ENCODE measurements around the gene CXCR1.
A peak's percentile ranks its signal among the peaks of the same experiment; 100 is the strongest.
"Not testable (repeated sequence)": the region's sequence is repeated elsewhere in the genome, so short reads cannot be mapped to it uniquely, and the experiment has no call there.

Gene CXCR1

GRCh38 chr2:218166791-218167190 is at the start of gene CXCR1:
Gene CXCR1 (minus strand): TSS chr2:218166962. CDS start chr2:218165211, 1,751 bp downstream.
- DNase-seq = no peak

- DNase-seq = no peak
Measured at GRCh38 chr2:218216336-218216673, 49.5 kb upstream of the CXCR1 start.

DNA sequence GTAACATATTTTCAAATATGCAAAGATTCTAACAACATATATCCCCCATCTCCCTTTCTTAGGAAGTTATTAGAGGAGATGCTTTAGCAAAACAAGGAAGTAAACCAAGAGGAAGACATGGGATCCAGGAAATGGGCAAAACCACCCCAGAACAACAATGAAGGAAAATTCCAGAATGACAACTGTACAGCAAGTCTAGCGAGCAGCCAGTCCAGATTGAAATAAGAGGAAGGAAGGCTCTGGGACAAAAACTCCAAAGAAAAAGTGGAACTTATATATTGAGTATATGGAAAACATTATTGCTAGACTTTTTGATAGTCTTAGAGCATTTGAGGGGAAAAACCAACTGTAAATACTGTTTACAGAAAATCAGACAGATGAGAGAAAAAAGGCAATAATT is 47.4 kb upstream of the CXCR1 start:
- no peak for DNase-seq

- no peak for DNase-seq
Measured at GRCh38 chr2:218209078-218209477, 42.3 kb upstream of the CXCR1 start.

DNA sequence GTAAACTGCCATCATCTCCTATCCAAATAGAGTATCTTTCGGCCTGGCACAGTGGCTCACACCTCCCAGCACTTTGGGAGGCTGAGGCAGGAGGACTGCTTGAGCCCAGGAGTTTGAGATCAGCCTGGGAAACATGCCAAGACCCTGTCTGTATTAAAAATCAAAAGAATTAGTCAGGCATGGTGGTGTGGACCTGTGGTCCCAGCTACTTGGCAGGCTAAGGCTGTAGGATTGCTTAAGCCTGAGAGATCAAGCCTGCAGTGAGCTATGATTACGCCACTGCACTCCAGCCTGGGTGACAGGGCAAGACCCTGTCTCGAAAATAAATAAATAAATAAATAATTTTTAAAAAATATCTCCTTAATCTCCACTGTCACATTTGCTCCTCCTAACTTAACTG is 35.5 kb upstream of the CXCR1 start:
- DNase-seq = no peak

- DNase-seq = no peak
Measured at GRCh38 chr2:218196974-218197373, 30.2 kb upstream of the CXCR1 start.

DNA sequence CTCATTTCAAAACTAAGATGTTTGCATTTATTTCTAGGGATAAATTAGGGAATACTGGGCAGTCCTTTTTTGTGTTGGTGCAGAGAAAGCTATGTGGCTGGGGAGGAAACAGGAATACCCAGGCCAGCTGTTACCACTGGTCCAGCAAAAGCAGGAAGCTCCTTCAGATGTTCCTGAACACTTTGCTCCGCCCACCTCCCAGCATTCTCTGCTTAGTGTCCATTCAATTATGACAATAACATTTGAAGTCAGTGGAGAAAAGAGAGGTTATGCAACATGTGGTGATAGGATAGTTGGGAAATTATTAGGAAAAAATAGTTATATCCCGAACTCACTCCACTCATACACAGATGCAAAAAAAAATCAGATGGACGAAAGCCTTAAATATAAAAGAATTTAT is 28.1 kb upstream of the CXCR1 start:
- DNase-seq = no peak

DNA sequence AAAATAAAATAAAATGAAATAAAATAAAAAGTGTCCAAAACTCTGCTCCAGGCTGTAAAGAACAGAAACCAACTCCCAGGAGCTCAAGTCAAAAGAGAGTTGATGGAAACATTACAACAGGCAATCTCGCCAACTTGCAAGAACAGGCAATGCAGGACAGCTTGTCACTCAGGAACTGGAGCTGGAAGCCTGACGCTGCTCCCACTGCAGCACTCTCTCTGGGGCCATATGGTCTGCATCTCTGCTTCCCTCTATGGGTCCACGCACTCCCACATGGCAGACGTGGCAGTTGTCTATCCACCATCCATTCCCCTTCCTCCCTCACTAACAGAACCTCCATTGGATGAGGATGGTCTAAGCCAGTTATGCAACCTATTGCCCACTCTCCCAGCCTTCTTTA is 26.9 kb upstream of the CXCR1 start:
- no peak for DNase-seq

- DNase-seq = no peak
Measured at GRCh38 chr2:218192902-218193430, 26.2 kb upstream of the CXCR1 start.

- no peak for DNase-seq
Measured at GRCh38 chr2:218188528-218188927, 21.8 kb upstream of the CXCR1 start.

DNA sequence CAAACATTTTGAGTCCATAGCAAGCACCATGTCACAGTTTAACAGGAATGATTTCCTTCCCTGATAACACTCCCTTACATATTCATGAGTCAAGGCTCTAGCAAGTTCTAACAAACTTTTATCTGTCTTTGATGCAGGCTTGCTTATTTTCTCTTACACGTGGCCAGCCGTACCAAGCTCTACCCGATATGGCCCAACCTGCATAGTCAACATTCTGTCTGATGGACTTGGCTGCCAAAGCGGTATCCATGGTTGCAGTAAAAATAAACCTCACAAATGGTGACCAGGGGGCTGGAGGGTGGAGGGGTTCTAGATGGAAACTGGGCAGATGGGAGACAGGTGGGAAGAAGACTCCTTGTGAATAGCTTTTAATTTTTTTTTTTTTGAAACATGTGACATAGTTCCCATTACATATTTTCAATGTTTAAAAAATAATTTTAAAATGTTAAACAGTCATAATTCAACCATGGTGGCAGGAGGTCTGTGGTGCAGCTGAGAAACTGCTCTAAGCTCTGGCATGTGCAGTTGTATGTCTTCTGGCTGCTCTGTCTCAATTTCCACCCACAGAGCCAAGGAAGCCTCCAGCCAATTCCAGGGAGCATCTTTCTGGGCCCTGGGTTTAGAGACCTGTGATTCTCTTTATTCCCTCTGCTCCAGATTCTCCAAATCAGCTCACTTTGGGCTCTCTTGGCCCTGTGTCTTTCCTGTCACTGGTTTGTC is 20.7 kb upstream of the CXCR1 start:
- DNase-seq = no peak

DNA sequence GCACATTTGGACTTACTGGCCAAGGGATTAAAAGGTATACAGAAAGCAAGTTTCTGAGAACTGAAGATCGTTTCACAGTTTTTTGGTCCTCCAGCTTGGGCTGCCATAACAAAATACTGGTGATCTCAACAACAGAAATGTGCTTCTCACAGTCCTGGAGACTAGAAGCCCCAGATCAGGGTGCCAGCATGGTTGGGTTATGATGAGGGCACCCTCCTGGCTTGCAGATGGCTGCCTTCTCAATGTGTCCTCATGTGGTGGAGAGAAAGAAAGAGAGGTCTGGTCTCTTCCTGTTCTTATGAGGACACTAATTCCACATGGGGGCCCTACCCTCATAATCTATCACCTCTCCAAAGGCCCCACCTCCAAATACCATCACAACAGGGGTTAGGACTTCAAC is 20.1 kb upstream of the CXCR1 start:
- no peak for DNase-seq

GRCh38 chr2:218186355-218186766 is 19.6 kb upstream of the CXCR1 start:
- peak; percentile 58 for DNase-seq

DNA sequence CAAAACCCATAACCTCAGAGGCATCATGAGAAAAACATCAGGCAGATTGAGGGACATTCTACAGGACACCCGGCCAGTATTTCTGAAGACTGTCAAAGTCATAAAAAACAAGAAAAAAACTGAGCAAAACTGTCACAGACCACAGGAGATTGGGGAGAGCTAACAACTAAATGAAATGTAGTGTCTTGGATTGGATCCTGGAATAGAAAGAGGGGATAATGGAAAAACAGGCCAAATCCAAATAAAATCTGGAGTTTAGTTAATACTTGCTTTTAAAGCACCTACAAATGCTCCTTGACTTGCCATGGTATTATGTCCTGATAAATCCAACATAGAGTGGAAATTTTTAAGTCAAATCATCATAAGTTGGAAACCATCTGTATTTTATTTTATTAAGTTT is 17.6 kb upstream of the CXCR1 start:
- no peak for DNase-seq

GRCh38 chr2:218180467-218181114 is 13.8 kb upstream of the CXCR1 start:
- DNase-seq = no peak

GRCh38 chr2:218179782-218180181 is 13.0 kb upstream of the CXCR1 start:
- DNase-seq = no peak

DNA sequence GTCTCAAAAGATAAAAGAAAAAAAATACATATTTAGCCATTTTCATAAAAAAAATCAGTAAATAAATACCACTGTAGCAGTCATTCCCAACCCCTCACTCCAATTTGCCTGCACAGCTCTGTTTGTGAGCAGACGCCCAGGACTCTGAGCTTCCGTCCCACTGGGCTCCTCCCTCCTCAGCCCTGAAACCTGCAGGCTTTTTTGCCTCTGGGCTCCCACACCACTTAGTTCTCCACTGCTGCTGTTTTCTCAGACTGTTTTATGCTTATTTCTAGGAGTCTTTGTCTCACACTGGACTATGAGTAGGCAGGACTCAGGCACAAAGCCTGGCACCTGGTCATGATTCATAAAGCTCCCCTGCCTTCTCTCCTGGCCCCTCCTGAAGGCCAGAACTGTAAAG is 6.1 kb upstream of the CXCR1 start:
- no peak for DNase-seq

- not testable (repeated sequence) for DNase-seq
Measured at GRCh38 chr2:218171744-218172143, 5.0 kb upstream of the CXCR1 start.

DNA sequence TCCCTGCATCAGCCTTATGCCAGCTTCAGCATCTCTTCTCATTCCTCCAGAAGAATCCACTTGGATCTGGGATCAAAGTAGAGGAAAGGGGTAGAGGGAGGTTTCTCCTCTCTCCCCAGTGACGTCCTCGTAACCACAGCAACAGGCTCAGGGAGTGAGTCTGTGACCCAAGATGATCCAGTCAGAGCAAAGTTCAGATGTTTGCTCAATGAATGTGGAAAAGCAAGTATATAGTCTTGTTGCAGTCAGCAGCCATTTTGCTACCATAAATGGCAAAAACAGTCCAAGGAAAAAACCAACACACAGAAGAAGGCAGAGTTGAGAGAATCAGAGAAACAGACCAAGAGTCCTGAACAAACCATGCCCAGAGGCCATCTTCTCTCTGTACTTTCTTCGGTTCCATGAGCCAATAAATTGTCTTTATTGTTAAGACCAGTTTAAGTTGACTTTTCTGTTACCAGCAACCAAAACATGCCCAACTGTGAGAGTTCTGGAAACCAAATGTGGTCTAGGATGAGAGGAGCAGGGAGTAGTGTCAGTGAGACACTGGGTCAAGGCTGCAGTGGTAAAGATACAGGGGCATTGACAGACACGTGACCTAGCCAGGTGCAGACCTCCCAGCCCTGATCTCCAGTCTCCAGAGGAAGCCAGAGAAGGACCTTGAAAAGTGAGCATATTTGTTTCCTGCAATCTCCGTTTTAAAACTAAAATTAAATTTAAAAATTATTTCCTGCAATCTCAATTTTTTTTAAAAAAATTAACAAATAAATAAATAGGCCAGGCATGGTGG is 3.2 kb upstream of the CXCR1 start:
- no peak for DNase-seq

DNA sequence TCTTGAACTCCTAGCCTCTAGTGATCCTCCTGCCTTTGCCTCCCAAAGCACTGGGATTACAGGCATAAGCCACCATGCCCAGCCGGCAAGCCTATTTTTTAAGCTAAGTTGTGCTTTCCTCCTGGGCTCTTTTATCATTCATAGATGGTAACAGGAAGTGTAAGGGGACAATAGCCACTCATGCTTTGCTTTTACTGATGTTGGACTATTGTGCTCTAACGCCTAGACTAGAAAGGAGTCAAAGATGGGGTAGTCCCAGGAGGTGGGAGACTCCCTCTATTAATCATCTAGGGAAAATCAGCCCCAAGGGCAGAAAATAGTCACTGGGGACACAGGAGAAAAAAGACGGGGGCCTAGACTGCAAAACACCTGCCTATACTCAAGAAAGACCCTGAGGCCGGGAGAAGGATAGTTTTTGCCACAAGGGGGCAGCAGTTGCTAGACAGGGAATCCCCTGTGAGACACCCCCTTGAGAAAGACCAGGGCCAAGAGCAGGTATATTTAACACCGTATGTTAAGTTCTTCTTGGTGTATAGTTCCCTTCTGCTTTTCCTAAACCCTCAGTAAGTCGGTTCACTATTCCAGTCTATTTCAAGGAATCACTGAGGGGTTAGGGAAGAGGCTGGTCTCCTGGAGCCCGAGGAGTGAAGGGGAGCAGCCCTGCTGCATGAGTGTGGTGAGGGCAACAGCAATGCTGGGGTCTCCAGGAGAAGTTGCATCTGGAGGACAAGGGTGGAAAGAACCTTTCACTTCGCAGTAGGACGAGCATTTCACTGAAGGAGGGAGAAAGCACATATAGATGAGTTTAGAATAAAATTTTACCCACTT is 2.1 kb upstream of the CXCR1 start:
- peak; percentile 20 for DNase-seq

- DNase-seq = no peak
Measured at GRCh38 chr2:218168016-218168415, 1.3 kb upstream of the CXCR1 start.

DNA sequence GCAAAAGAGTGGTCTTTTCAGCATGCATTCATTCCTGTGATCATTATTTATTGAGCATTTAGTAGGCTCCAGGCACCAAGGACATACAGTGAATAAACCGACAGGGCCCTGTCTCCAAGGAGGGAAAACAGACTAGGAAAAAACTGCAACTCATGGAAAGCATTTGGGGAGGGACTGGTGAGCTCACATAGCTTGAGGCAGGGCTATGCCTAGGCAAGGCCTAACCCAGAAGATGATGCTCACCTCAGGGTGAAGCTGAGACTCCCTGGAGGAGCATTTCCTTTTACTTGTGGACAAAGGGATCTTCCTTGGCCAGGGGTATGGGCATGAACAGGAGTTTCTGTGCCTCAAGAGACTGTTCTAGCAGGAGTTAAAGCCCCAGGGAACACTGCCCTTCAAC is 3.9 kb downstream of the CXCR1 start:
- no peak for DNase-seq

DNA sequence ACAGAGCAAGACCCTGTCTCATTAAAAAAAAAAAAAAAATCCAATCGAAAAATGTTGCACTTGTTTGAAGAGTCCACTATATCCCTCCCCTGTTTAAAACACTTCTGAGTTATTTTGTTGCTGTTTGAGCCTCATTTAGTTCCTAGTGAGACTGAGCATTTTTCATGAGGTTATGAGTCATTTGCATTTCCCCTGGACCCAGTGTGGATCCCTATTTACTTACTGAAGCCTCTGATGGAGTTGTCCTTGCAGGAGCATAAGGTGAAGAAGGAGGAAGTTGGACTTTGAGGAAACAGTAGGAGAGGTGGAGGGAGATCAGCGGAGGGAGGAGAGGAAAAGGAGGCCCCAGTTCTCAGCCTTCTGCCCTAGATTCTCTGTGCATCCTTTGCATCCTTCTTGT is 5.1 kb downstream of the CXCR1 start:
- no peak for DNase-seq
